K562 (cell line): ENCODE results near the gene FAM193A. TPM values are rescaled to one million over a fixed set of nuclear protein-coding genes. Genes with fewer than 3 reads are reported as not detected.
"Not testable (repeated sequence)": the region's sequence is repeated elsewhere in the genome, so short reads cannot be mapped to it uniquely, and the experiment has no call there.

Experiments
- ATAC-seq: fragments of 200-7000 bp; cut with Tn5 transposase; 3 replicates; pipeline ENCODE4 v1.9.1; 2020; ENCODE audit warnings: moderate library complexity
- BruUV-seq: library from RNA; stranded (reverse); fragments of 400-500 nt; replicated peaks from 2 replicates; lab custom pipeline; 2021; lab: Mats Ljungman, UMichigan
- CTCF ChIA-PET: fragments of 300-600 bp; formaldehyde crosslinking; extraction: SDS; loops from one replicate; lab custom pipeline; 2021; ENCODE audit warnings: low intra/inter-chr PET ratio; lab: Yijun Ruan, JAX
- POLR2A ChIA-PET: fragments of 300-600, 350-650 bp; sonication (Branson Sonifier 250); formaldehyde crosslinking; extraction: SDS; loops from one replicate; lab custom pipeline; 2021; ENCODE audit warnings: antibody characterized with exemption, inconsistent platforms; lab: Yijun Ruan, JAX
- DNase-seq, 4 experiments: peaks; one replicate each; pipeline versions ENCODE4 v3.0.0 to v3.0.0-alpha.2; 2011 to 2018; ENCODE audit warnings: low spot score in 3 of 4, mixed read lengths in 3 of 4; ENCODE audit errors: extremely low read depth in 1 of 4
- FAIRE-seq: peaks from 2 replicates; lab custom pipeline; 2011; peaks lifted over from hg19 to GRCh38; lab: Jason Lieb, UNC
- H2AFZ ChIP-seq: 2 replicates; pipeline ENCODE4 v1.6.0; 2011; ENCODE audit warnings: low read depth, low read length, control low read depth, inconsistent platforms
- H3K27ac ChIP-seq: fragments of 200-600 bp; 3 replicates; pipeline ENCODE4 v1.8.0; 2011; ENCODE audit warnings: low read depth, mild to moderate bottlenecking, control low read depth, inconsistent platforms, low read length, moderate library complexity, mixed read lengths; ENCODE audit errors: extremely low read depth
- H3K27me3 ChIP-seq, 2 experiments: fragments of 300-600 bp in 1 of 2; 2 replicates in 1 of 2; 3 replicates in 1 of 2; pipeline versions ENCODE4 v1.6.0 to v1.8.0; 2011; ENCODE audit warnings: inconsistent platforms in 2 of 2, low read length in 2 of 2, mild to moderate bottlenecking in 1 of 2, mixed read lengths in 1 of 2, moderate library complexity in 1 of 2; ENCODE audit not compliant: control insufficient read depth in 2 of 2, insufficient read depth in 2 of 2
- H3K36me3 ChIP-seq: fragments of 300-600 bp; 3 replicates; pipeline ENCODE4 v1.8.0; 2011; ENCODE audit warnings: mild to moderate bottlenecking, low read length, inconsistent platforms; ENCODE audit not compliant: control insufficient read depth, insufficient read depth
- H3K4me1 ChIP-seq, 2 experiments: fragments of 200-600 bp in 1 of 2; replicated peaks in 1 of 2; 2 replicates in 1 of 2; 3 replicates in 1 of 2; pipeline versions ENCODE4 v1.5.1 to v1.8.0; 2011; ENCODE audit warnings: inconsistent platforms in 2 of 2, low read length in 2 of 2, mild to moderate bottlenecking in 1 of 2, mixed read lengths in 1 of 2, moderate library complexity in 1 of 2; ENCODE audit not compliant: control insufficient read depth in 2 of 2, insufficient read depth in 2 of 2
- H3K4me2 ChIP-seq: 2 replicates; pipeline ENCODE4 v1.6.1; 2011; ENCODE audit warnings: low read length, control low read depth, inconsistent platforms, mixed read lengths; ENCODE audit not compliant: insufficient read depth
- H3K4me3 ChIP-seq: fragments of 200-600 bp; sonication (generic), shearing (Covaris generic); 2 replicates; pipeline ENCODE4 v1.5.1; 2016; ENCODE audit warnings: control low read depth, inconsistent platforms
- H3K79me2 ChIP-seq: fragments of 200-600 bp; 3 replicates; pipeline ENCODE4 v1.8.0; 2011; ENCODE audit warnings: low read length, inconsistent platforms; ENCODE audit not compliant: control insufficient read depth, insufficient read depth
- H3K9ac ChIP-seq, 2 experiments: 2 replicates each; pipeline versions ENCODE4 v1.6.0 to v1.6.1; 2011; ENCODE audit warnings: low read depth in 2 of 2, low read length in 2 of 2, control low read depth in 1 of 2, inconsistent platforms in 1 of 2, mild to moderate bottlenecking in 1 of 2, mixed read lengths in 1 of 2; ENCODE audit not compliant: insufficient read depth in 1 of 2
- H3K9me1 ChIP-seq: one replicate; pipeline ENCODE4 v1.6.0; 2011; ENCODE audit warnings: inconsistent platforms, mild to moderate bottlenecking, low read length, moderate library complexity; ENCODE audit not compliant: control insufficient read depth, insufficient read depth
- H3K9me3 ChIP-seq: replicated peaks from 2 replicates; pipeline ENCODE4 v1.5.1; 2011; ENCODE audit warnings: low read depth, low read length, inconsistent platforms; ENCODE audit not compliant: control insufficient read depth, insufficient read depth
- H4K20me1 ChIP-seq: replicated peaks from 2 replicates; pipeline ENCODE4 v1.6.1; 2011; ENCODE audit warnings: low read length, inconsistent platforms, mixed read lengths; ENCODE audit not compliant: control insufficient read depth, insufficient read depth
- ETV1 ChIP-seq: fragments of 450-650 bp; conservative IDR thresholded peaks from 2 replicates; pipeline ENCODE4 v1.6.1; 2016; ENCODE audit warnings: missing genetic modification characterization, control low read depth, low read depth, missing compliant biosample characterization
- FIP1L1 ChIP-seq: fragments of 200-400 bp; formaldehyde crosslinking; IDR thresholded peaks from 2 replicates; pipeline ENCODE4 v1.6.1; 2018; ENCODE audit warnings: mild to moderate bottlenecking, low read depth, low read length; ENCODE audit not compliant: poor library complexity, severe bottlenecking
- HCFC1 ChIP-seq: IDR thresholded peaks from 2 replicates; pipeline ENCODE4 v1.6.1; 2012; ENCODE audit warnings: low read depth, low read length, improper control_type of control experiment
- MBD1 ChIP-seq: fragments of 250-450 bp; sonication (Bioruptor Pico); IDR thresholded peaks from 2 replicates; pipeline ENCODE4 v1.8.0; 2022; ENCODE audit warnings: inconsistent platforms
- SMARCE1 ChIP-seq: fragments of 450-650 bp; IDR thresholded peaks from 2 replicates; pipeline ENCODE4 v1.7.1; 2016; ENCODE audit warnings: mild to moderate bottlenecking
- TRIM24 ChIP-seq, 2 experiments: fragments of 450-650 bp; IDR thresholded peaks; 2 replicates each; pipeline ENCODE4 v1.6.1; 2016
- ZNF197 ChIP-seq: fragments of 200-800 bp; sonication (Bioruptor generic); IDR thresholded peaks from 2 replicates; pipeline ENCODE4 v1.6.1; 2016; ENCODE audit warnings: low read depth, missing genetic modification characterization, missing compliant biosample characterization
- WGBS: fragments of 100-300 bp; shearing (Covaris generic); methylation state at CpG from one replicate; pipeline ENCODE4 v1.1.6; 2016; ENCODE audit warnings: low coverage, mixed read lengths; ENCODE audit not compliant: insufficient coverage; ENCODE audit errors: missing lambda C conversion rate; 5-methylcytosine and 5-hydroxymethylcytosine counted together
- in situ Hi-C: fragments of 300-500 bp; cut with MboI; formaldehyde crosslinking; loops from 4 replicates; pipeline ENCODE4 v1.15.0; 2018; ENCODE audit warnings: inconsistent platforms, mixed read lengths
- intact Hi-C: fragments of 100-400 bp; cut with micrococcal nuclease; formaldehyde crosslinking; loops from 2 replicates; pipeline ENCODE4 v1.14.2; 2022
- polyA plus RNA-seq, 8 experiments: library from polyadenylated mRNA; depleted of rRNA in 4 of 8; stranded (reverse) in 5 of 8; unstranded in 3 of 8; fragments of >200 nt; fragmentation: Nextera tagmentation in 2 of 8; fragmentation: Illumina TruSeq in 1 of 8; extraction: Ambion mirVana in 2 of 8; extraction: Trizol in 1 of 8; gene quantifications; 2 replicates each; pipeline versions ENCODE4 v1.2.1 to v1.2.3, GENCODE V29; 2011 to 2014; ENCODE audit warnings: inconsistent platforms in 1 of 8, missing spikeins in 1 of 8
- total RNA-seq, 7 experiments: library from RNA; depleted of rRNA in 6 of 7; stranded (reverse); fragments of >200 nt in 6 of 7; fragmentation: Illumina TruSeq in 2 of 7; extraction: Trizol in 2 of 7; gene quantifications; 2 replicates each; pipeline versions ENCODE4 v1.2.1 to v1.2.3, GENCODE V29; 2011 to 2021; ENCODE audit warnings: low replicate concordance in 1 of 7

FAM193A gene
- total and polyA plus RNA-seq, 9 of the 15 experiments (the other 6 are each of a cell fraction or from before 2014, with no cell fraction given) = 0.46 to 24.6 (median 9.6) TPM

GRCh38 chr4:2591189-2591588 lies 54.7 kb downstream of the FAM193A start (continued):
- TF ChIP-seq HCFC1 = no peak
- TF ChIP-seq MBD1 (CRISPR knock-in tag) = no peak
- TF ChIP-seq TRIM24 (IDR thresholded peaks at IDR 0.05) = no peak
- 0 out of 2 replicates have a peak, but pooled peaks have one; percentile 34 for TF ChIP-seq ETV1 (tag)
- no peak for TF ChIP-seq FIP1L1
- peak; percentile 31; the same call in 1 of the 2 replicates for TF ChIP-seq SMARCE1
- TF ChIP-seq ZNF197 = no peak

DNA sequence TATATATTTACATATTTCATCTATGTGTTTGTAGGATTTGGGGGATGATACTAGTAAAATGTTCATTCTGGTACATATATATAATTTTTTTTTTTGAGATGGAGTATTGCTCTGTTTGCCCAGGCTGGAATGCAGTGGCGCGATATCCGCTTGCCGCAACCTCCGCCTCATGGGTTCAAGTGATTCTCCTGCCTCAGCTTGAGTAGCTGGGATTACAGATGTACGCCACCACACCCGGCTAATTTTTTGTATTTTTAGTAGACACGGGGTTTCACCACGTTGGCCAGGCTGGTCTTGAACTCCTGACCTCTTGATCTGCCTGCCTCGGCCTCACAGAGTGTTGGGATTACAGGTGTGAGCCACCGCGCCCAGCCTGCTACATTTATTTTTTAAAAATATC lies 55.6 kb downstream of the FAM193A start:
- ATAC-seq, in situ Hi-C loops, FAIRE-seq, H3K27me3 ChIP-seq, H3K9me3 ChIP-seq, H3K4me2 ChIP-seq, H2AFZ ChIP-seq, intact Hi-C loops, H3K9me1 ChIP-seq, DNase-seq, H3K27ac ChIP-seq, H3K9ac ChIP-seq, BruUV-seq, H3K4me3 ChIP-seq, CTCF ChIA-PET: not testable (repeated sequence)
- WGBS = 80% methylated on average over 12 of the region's 12 CpGs
- H3K36me3 ChIP-seq = peaks cover 13% of the 10 kb centered on the region; the same call in 2 of the 3 replicates
- peaks cover 29 to 33% of the 10 kb centered on the region in 2 experiments; a peak in 4 of 5 replicates for H3K4me1 ChIP-seq
- H3K79me2 ChIP-seq = peaks cover 95% of the 10 kb centered on the region
- POLR2A ChIA-PET = interaction anchor here (0.7 to 0.8 kb wide), 2 partner anchors 11 to 20 kb away, joined by 3 read pairs; no protein-coding TSS in a partner anchor
- H4K20me1 ChIP-seq = peaks cover 69% of the 10 kb centered on the region
